ENCODE measurements around the gene MICU1. TPM values are rescaled to one million over a fixed set of nuclear protein-coding genes. Genes with fewer than 3 reads are reported as not detected.
"Not testable (repeated sequence)": the region's sequence is repeated elsewhere in the genome, so short reads cannot be mapped to it uniquely, and the experiment has no call there.

The MICU1 gene
- total RNA-seq, 2 experiments from 2014 or later, result 9.4 to 12.1 TPM

GRCh38 chr10:72326665-72327603 lies 298.9 kb downstream of the MICU1 start:
- H3K36me3 ChIP-seq (ENCODE audit: insufficient read depth, low read length); H3K27me3 Mint-ChIP-seq; ATAC-seq (ENCODE audit: poor library complexity); H3K27me3 ChIP-seq (ENCODE audit: control insufficient read depth in 1 of 2, insufficient read depth in 2 of 2, low read length in 2 of 2); H3K9me3 Mint-ChIP-seq; H3K36me3 Mint-ChIP-seq (ENCODE audit: low read depth); intact Hi-C loops (cut with DNase I, micrococcal nuclease); H3K9me3 ChIP-seq (ENCODE audit: control insufficient read depth in 1 of 2, insufficient read depth in 1 of 2, low read length in 2 of 2): not testable (repeated sequence)
- Mint-ChIP-seq H3K4me3 (peak overlapping the region; percentile 97), H3K27ac (peak overlapping the region; percentile 92), H3K4me1 (ENCODE audit: low read depth) (peaks cover 79% of the 10 kb centered on the region)
- peaks cover 90% of the 10 kb centered on the region for H3K4me1 ChIP-seq (ENCODE audit: insufficient read depth, low read length)
- TF ChIP-seq CTCF (IDR thresholded peaks at IDR 0.05), result peak; percentile 12
- ChIA-PET CTCF (interaction anchor here (0.8 to 2.5 kb wide), 10 partner anchors 10 to 195 kb away, joined by 3 to 14 read pairs (median 4); no protein-coding TSS in a partner anchor), POLR2A (interaction anchor here (0.9 to 4.2 kb wide), 16 partner anchors 8 to 260 kb away, joined by 3 to 28 read pairs (median 4); partner anchors contain the start of gene SPOCK2)
- H3K4me3 ChIP-seq (ENCODE audit: low read length), result peak overlapping the region; percentile 53
- peak in 12 of 14 experiments; percentile 44 to 87 (median 60) for DNase-seq
- H3K27ac ChIP-seq (ENCODE audit: low read depth in 1 of 2, low read length in 2 of 2), result peak overlapping the region; percentile 15 to 67

- H3K4me1 ChIP-seq (ENCODE audit: insufficient read depth, low read length), result peaks cover 90% of the 10 kb centered on the region
- ChIA-PET POLR2A (interaction anchor here (1.0 to 4.2 kb wide), 10 partner anchors 7 to 238 kb away, joined by 3 to 28 read pairs (median 5); partner anchors contain the start of gene SPOCK2), CTCF (interaction anchor here (0.8 to 2.5 kb wide), 4 partner anchors 9 to 51 kb away, joined by 3 to 14 read pairs (median 6); no protein-coding TSS in a partner anchor)
- H3K36me3 ChIP-seq (ENCODE audit: insufficient read depth, low read length); H3K4me3 ChIP-seq (ENCODE audit: low read length); H3K27ac ChIP-seq (ENCODE audit: low read depth in 1 of 2, low read length in 2 of 2); intact Hi-C loops (cut with DNase I, micrococcal nuclease); ATAC-seq (ENCODE audit: poor library complexity); H3K4me3 Mint-ChIP-seq; H3K27me3 ChIP-seq (ENCODE audit: control insufficient read depth in 1 of 2, insufficient read depth in 2 of 2, low read length in 2 of 2); H3K27me3 Mint-ChIP-seq; DNase-seq; H3K36me3 Mint-ChIP-seq (ENCODE audit: low read depth); H3K9me3 ChIP-seq (ENCODE audit: control insufficient read depth in 1 of 2, insufficient read depth in 1 of 2, low read length in 2 of 2); H3K9me3 Mint-ChIP-seq: not testable (repeated sequence)
- H3K27ac Mint-ChIP-seq, result peak overlapping the region; percentile 91
- H3K4me1 Mint-ChIP-seq (ENCODE audit: low read depth), result peaks cover 79% of the 10 kb centered on the region
Observed at GRCh38 chr10:72325243-72326175, 300.4 kb downstream of the MICU1 start.

GRCh38 chr10:72323771-72324191 lies 302.1 kb downstream of the MICU1 start:
- H3K27ac ChIP-seq (ENCODE audit: low read depth in 1 of 2, low read length in 2 of 2), result no peak overlapping the region
- H3K4me3 Mint-ChIP-seq, result no peak overlapping the region
- intact Hi-C loops (cut with DNase I, micrococcal nuclease), result no loop called here
- H3K36me3 Mint-ChIP-seq (ENCODE audit: low read depth), result peaks cover 5% of the 10 kb centered on the region
- ChIA-PET CTCF (no interaction called here), POLR2A (interaction anchor here (6.2 to 8.5 kb wide), 2 partner anchors 8 to 49 kb away, joined by 84 to 93 read pairs; partner anchors contain the start of gene DDIT4)
- DNase-seq (no peak), ATAC-seq (ENCODE audit: poor library complexity) (no peak)
- TF ChIP-seq CTCF (IDR thresholded peaks at IDR 0.05), result no peak
- no peaks in the 10 kb centered on the region for H3K36me3 ChIP-seq (ENCODE audit: insufficient read depth, low read length)
- H3K4me1 ChIP-seq (ENCODE audit: insufficient read depth, low read length), result peaks cover 88% of the 10 kb centered on the region
- H3K27me3 ChIP-seq (ENCODE audit: control insufficient read depth in 1 of 2, insufficient read depth in 2 of 2, low read length in 2 of 2), result no peaks in the 10 kb centered on the region
- peaks cover 80% of the 10 kb centered on the region for H3K4me1 Mint-ChIP-seq (ENCODE audit: low read depth)
- H3K27me3 Mint-ChIP-seq, result no peaks in the 10 kb centered on the region
- peak overlapping the region; percentile 91 for H3K27ac Mint-ChIP-seq
- H3K9me3 ChIP-seq (ENCODE audit: control insufficient read depth in 1 of 2, insufficient read depth in 1 of 2, low read length in 2 of 2), result no peaks in the 10 kb centered on the region
- H3K9me3 Mint-ChIP-seq, result no peaks in the 10 kb centered on the region
- no peak overlapping the region for H3K4me3 ChIP-seq (ENCODE audit: low read length)
